WI38 (cell line): Measurements from ENCODE around the gene FOXK2.

Experiments
- H3K4me3 ChIP-seq: 2 replicates; pipeline ENCODE4 v1.5.1; 2011; ENCODE audit warnings: low read depth, mild to moderate bottlenecking, control low read depth, low read length
- TF ChIP-seq, protein P1 (sequence below): IDR thresholded peaks from 2 replicates; pipeline ENCODE4 v1.5.1; 2012; ENCODE audit warnings: low read depth, mild to moderate bottlenecking, control low read depth, low read length

Gene FOXK2

GRCh38 chr17:82645516-82645915, 126.0 kb downstream of the FOXK2 start:
- H3K4me3 ChIP-seq: no peak overlapping the region
- TF ChIP-seq, protein P1, sequence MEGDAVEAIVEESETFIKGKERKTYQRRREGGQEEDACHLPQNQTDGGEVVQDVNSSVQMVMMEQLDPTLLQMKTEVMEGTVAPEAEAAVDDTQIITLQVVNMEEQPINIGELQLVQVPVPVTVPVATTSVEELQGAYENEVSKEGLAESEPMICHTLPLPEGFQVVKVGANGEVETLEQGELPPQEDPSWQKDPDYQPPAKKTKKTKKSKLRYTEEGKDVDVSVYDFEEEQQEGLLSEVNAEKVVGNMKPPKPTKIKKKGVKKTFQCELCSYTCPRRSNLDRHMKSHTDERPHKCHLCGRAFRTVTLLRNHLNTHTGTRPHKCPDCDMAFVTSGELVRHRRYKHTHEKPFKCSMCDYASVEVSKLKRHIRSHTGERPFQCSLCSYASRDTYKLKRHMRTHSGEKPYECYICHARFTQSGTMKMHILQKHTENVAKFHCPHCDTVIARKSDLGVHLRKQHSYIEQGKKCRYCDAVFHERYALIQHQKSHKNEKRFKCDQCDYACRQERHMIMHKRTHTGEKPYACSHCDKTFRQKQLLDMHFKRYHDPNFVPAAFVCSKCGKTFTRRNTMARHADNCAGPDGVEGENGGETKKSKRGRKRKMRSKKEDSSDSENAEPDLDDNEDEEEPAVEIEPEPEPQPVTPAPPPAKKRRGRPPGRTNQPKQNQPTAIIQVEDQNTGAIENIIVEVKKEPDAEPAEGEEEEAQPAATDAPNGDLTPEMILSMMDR: no peak

GRCh38 chr17:82647593-82648164, 128.1 kb downstream of the FOXK2 start:
- TF ChIP-seq, protein P1: no peak

DNA sequence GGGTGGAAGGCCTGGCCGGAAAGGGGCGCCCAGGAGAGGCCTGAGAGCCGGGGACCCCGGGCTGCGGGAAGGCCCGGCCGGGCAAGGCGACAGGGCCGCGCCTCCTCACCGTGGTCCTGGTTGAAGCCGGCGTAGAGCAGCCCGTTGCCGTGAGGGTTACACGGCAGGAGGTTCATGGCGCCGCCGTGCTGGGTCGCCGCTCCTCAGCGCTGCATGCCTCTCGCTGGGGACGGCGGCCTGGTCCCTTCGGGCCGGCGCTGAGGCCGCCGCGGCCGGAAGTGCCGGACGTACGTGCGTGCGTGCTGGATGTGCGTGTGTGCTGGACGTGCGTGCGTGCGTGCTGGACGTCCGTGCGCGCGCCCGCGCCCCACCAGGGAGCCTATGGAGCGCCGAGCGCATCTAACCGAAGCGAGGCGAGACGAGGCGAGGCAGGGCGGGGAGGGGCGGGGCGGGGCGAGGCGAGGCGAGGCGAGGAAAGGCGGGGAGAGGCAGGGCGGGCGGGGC, 128.7 kb downstream of the FOXK2 start, which contains the start of gene WDR45B:
Gene WDR45B, minus strand, starts transcription at position 280 of the 504 bp plus-strand sequence. Its CDS starts 104 bp downstream, at position 176.
- peak within 1 kb of the TSS; percentile 66 for H3K4me3 ChIP-seq
- TF ChIP-seq, protein P1: no peak

More at GRCh38 chr17:82647593-82648164, 128.1 kb downstream of the FOXK2 start:
- peak overlapping the region; percentile 66 for H3K4me3 ChIP-seq

- H3K4me3 ChIP-seq: peak overlapping the region; percentile 55
- TF ChIP-seq, protein P1: no peak
Observed at GRCh38 chr17:82648742-82649331, 129.3 kb downstream of the FOXK2 start.

- H3K4me3 ChIP-seq: no peak overlapping the region
- TF ChIP-seq, protein P1: no peak
Observed at GRCh38 chr17:82649501-82650261, 130.1 kb downstream of the FOXK2 start.

DNA sequence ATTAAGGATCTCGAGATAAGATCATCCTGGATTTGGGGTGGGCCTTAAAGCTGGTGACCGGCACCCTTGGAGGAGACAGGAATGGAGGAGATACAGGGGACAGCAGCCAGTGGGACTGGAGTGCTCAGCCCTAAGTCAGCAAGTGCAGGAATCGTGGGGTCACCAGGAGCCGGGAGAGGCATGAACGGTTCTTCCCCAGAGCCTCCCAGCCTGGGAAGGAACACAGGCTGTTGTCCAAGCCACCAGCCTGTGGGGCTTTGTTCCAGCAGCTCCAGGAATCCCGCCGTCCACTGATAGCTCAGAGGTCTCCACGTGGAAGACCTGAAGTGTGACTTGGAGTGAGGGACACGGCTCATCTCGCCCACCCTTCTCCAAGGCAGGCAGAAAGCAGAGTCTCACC, 131.2 kb downstream of the FOXK2 start:
- no peak overlapping the region for H3K4me3 ChIP-seq
- TF ChIP-seq, protein P1: no peak
